Measurements from ENCODE around the gene YTHDC1. TPM values are rescaled to one million over a fixed set of nuclear protein-coding genes. Genes with fewer than 3 reads are reported as not detected.

Gene YTHDC1
- total RNA-seq, 1 experiment from 2014 or later, result 68.9 TPM

- H2AFZ ChIP-seq (ENCODE audit: low read depth, low read length, poor library complexity, severe bottlenecking), result no peak overlapping the region
- intact Hi-C loops (cut with micrococcal nuclease), result no loop called here
- no peaks in the 10 kb centered on the region for H3K36me3 ChIP-seq (ENCODE audit: control insufficient read depth in 1 of 2, insufficient read depth in 2 of 2, low read length in 2 of 2)
- no peak overlapping the region for H3K4me2 ChIP-seq (ENCODE audit: low read length)
- BruUV-seq (replicated peaks), result no TSS peak
- no peak overlapping the region for H3K27ac ChIP-seq (ENCODE audit: low read depth, low read length)
- H3K27me3 ChIP-seq (ENCODE audit: insufficient read depth, low read length), result no peaks in the 10 kb centered on the region
- DNase-seq (ENCODE audit: low read depth, low spot score) (no peak), ATAC-seq (no peak)
- H3K79me2 ChIP-seq (ENCODE audit: insufficient read depth, low read length), result no peaks in the 10 kb centered on the region
- ChIA-PET RAD21 (ENCODE audit: low non-redundant PET in 1 of 2, low total read pairs in 2 of 2, uncharacterized antibody in 2 of 2, unreplicated experiment in 2 of 2) (no interaction called here), CTCF (no interaction called here), POLR2A (no interaction called here)
- H4K20me1 ChIP-seq (ENCODE audit: insufficient read depth), result no peaks in the 10 kb centered on the region
- TF ChIP-seq CBX3 (IDR thresholded peaks at IDR 0.05; ENCODE audit: low read depth) (0 out of 2 replicates have a peak, but pooled peaks have one; percentile 16), SRF (IDR thresholded peaks at IDR 0.05; ENCODE audit: low read depth) (no peak)
- H3K4me3 ChIP-seq (replicated peaks in 1 of 2; ENCODE audit: low read depth in 1 of 2, low read length in 2 of 2), result no peak overlapping the region
- no peaks in the 10 kb centered on the region for H3K4me1 ChIP-seq (ENCODE audit: control insufficient read depth in 1 of 2, insufficient read depth in 2 of 2, low read length in 2 of 2)
- no peaks in the 10 kb centered on the region for H3K9me3 ChIP-seq (ENCODE audit: control insufficient read depth in 1 of 2, insufficient read depth in 1 of 2, low read depth in 1 of 2, low read length in 2 of 2)
- no peak overlapping the region for H3K9ac ChIP-seq (ENCODE audit: low read length)
- H3K9me2 ChIP-seq (ENCODE audit: insufficient read depth), result no peaks in the 10 kb centered on the region
These were observed 82.4 kb downstream of the YTHDC1 start for GRCh38 chr4:68267433-68267944.

DNA sequence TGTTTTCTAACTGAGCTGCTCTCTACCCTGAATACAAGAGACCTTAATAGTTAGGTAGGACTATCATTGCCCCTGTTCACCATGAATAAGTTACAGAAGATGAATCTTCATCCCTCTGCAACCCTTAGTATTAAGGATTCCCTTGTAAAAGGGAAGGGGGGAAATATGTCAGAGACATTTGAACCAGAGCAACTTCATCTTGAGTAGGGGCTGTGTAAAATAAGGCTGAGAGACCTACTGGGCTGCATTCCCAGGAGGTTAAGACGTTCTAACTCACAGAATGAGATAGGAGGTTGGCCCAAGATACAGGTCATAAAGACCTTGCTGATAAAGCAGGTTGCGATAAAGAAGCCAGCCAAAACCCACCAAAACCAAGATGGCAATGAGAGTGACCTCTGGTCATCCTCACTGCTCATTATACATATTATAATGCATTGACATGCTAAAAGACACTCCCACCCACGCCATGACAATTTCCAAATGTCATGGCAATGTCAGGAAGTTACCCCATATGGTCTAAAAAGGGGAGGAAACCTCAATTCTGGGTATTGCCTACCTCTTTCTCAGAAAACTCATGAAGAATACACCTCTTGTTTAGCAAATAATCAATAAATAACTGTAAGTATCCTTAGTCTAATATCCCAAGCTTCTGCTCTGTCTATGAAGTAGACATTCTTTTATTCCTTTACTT lies 84.9 kb downstream of the YTHDC1 start:
- no peaks in the 10 kb centered on the region for H3K9me3 ChIP-seq (ENCODE audit: control insufficient read depth in 1 of 2, insufficient read depth in 1 of 2, low read depth in 1 of 2, low read length in 2 of 2)
- H4K20me1 ChIP-seq (ENCODE audit: insufficient read depth), result no peaks in the 10 kb centered on the region
- BruUV-seq (replicated peaks), result no TSS peak
- no peaks in the 10 kb centered on the region for H3K27me3 ChIP-seq (ENCODE audit: insufficient read depth, low read length)
- no peaks in the 10 kb centered on the region for H3K36me3 ChIP-seq (ENCODE audit: control insufficient read depth in 1 of 2, insufficient read depth in 2 of 2, low read length in 2 of 2)
- H3K79me2 ChIP-seq (ENCODE audit: insufficient read depth, low read length), result no peaks in the 10 kb centered on the region
- DNase-seq (ENCODE audit: low read depth, low spot score) (no peak), ATAC-seq (no peak)
- ChIA-PET CTCF (no interaction called here), POLR2A (no interaction called here), RAD21 (ENCODE audit: low non-redundant PET in 1 of 2, low total read pairs in 2 of 2, uncharacterized antibody in 2 of 2, unreplicated experiment in 2 of 2) (no interaction called here)
- no peak overlapping the region for H3K4me3 ChIP-seq (replicated peaks in 1 of 2; ENCODE audit: low read depth in 1 of 2, low read length in 2 of 2)
- H3K4me2 ChIP-seq (ENCODE audit: low read length), result no peak overlapping the region
- H2AFZ ChIP-seq (ENCODE audit: low read depth, low read length, poor library complexity, severe bottlenecking), result no peak overlapping the region
- no peak overlapping the region for H3K9ac ChIP-seq (ENCODE audit: low read length)
- H3K4me1 ChIP-seq (ENCODE audit: control insufficient read depth in 1 of 2, insufficient read depth in 2 of 2, low read length in 2 of 2), result no peaks in the 10 kb centered on the region
- intact Hi-C loops (cut with micrococcal nuclease), result no loop called here
- H3K9me2 ChIP-seq (ENCODE audit: insufficient read depth), result no peaks in the 10 kb centered on the region
- no peak overlapping the region for H3K27ac ChIP-seq (ENCODE audit: low read depth, low read length)
- TF ChIP-seq, protein P1, sequence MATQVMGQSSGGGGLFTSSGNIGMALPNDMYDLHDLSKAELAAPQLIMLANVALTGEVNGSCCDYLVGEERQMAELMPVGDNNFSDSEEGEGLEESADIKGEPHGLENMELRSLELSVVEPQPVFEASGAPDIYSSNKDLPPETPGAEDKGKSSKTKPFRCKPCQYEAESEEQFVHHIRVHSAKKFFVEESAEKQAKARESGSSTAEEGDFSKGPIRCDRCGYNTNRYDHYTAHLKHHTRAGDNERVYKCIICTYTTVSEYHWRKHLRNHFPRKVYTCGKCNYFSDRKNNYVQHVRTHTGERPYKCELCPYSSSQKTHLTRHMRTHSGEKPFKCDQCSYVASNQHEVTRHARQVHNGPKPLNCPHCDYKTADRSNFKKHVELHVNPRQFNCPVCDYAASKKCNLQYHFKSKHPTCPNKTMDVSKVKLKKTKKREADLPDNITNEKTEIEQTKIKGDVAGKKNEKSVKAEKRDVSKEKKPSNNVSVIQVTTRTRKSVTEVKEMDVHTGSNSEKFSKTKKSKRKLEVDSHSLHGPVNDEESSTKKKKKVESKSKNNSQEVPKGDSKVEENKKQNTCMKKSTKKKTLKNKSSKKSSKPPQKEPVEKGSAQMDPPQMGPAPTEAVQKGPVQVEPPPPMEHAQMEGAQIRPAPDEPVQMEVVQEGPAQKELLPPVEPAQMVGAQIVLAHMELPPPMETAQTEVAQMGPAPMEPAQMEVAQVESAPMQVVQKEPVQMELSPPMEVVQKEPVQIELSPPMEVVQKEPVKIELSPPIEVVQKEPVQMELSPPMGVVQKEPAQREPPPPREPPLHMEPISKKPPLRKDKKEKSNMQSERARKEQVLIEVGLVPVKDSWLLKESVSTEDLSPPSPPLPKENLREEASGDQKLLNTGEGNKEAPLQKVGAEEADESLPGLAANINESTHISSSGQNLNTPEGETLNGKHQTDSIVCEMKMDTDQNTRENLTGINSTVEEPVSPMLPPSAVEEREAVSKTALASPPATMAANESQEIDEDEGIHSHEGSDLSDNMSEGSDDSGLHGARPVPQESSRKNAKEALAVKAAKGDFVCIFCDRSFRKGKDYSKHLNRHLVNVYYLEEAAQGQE (IDR thresholded peaks at IDR 0.05; ENCODE audit: low read depth), result no peak
- TF ChIP-seq ZBTB33 (IDR thresholded peaks at IDR 0.05; ENCODE audit: extremely low read depth, insufficient replicate concordance, low read length) (no peak), ATF3 (IDR thresholded peaks at IDR 0.05) (no peak), SRF (IDR thresholded peaks at IDR 0.05; ENCODE audit: low read depth) (no peak), CTCF (IDR thresholded peaks at IDR 0.05 in 2 of 3, conservative IDR thresholded peaks at IDR 0.05 in 1 of 3; ENCODE audit: borderline replicate concordance in 1 of 3, insufficient read depth in 1 of 3, low read depth in 2 of 3, low read length in 2 of 3) (no peak), SP1 (IDR thresholded peaks at IDR 0.05; ENCODE audit: low read depth) (no peak), RAD21 (IDR thresholded peaks at IDR 0.05; ENCODE audit: low read depth) (no peak), SIN3A (IDR thresholded peaks at IDR 0.05; ENCODE audit: low read depth) (no peak), POLR2A (IDR thresholded peaks at IDR 0.05; ENCODE audit: borderline replicate concordance, extremely low read depth, insufficient read depth, insufficient read length) (no peak), YY1 (IDR thresholded peaks at IDR 0.05; ENCODE audit: extremely low read depth, insufficient replicate concordance, low read depth, low read length) (no peak)

Data from HCT116 (cell line).